GM23248 (cell line): ENCODE data around the gene GPC3. TPM values are rescaled to one million over a fixed set of nuclear protein-coding genes. Genes with fewer than 3 reads are reported as not detected.

ENCODE experiments used
- DNase-seq: peaks from one replicate; pipeline ENCODE4 v3.0.0-alpha.2; 2015
- H2AFZ ChIP-seq: fragments of 200-600 bp; sonication (generic); 2 replicates; pipeline ENCODE4 v1.6.1; 2016; ENCODE audit warnings: antibody characterized with exemption
- H3F3A ChIP-seq: fragments of 200-600 bp; sonication (generic); 2 replicates; pipeline ENCODE4 v1.6.1; 2016; ENCODE audit warnings: mild to moderate bottlenecking, antibody characterized with exemption, mixed run types; ENCODE audit not compliant: insufficient read depth
- H3K27ac ChIP-seq: fragments of 200-600 bp; sonication (generic); 2 replicates; pipeline ENCODE4 v1.5.1; 2016; ENCODE audit warnings: mild to moderate bottlenecking
- H3K27me3 ChIP-seq: fragments of 200-600 bp; sonication (generic); replicated peaks from 2 replicates; pipeline ENCODE4 v1.6.1; 2016; ENCODE audit warnings: mild to moderate bottlenecking; ENCODE audit not compliant: insufficient read depth
- H3K36me3 ChIP-seq: fragments of 200-600 bp; sonication (generic); 2 replicates; pipeline ENCODE4 v1.6.1; 2016; ENCODE audit warnings: low read depth, mild to moderate bottlenecking
- H3K4me1 ChIP-seq: fragments of 200-600 bp; sonication (generic); 2 replicates; pipeline ENCODE4 v1.6.1; 2016; ENCODE audit warnings: mild to moderate bottlenecking; ENCODE audit not compliant: insufficient read depth
- H3K4me2 ChIP-seq: fragments of 200-600 bp; sonication (generic); one replicate; pipeline ENCODE4 v1.6.1; 2016; ENCODE audit warnings: mild to moderate bottlenecking; ENCODE audit not compliant: unreplicated experiment
- H3K4me3 ChIP-seq: fragments of 200-600 bp; sonication (generic); 2 replicates; pipeline ENCODE4 v1.5.1; 2016; ENCODE audit warnings: mild to moderate bottlenecking
- H3K79me2 ChIP-seq: fragments of 200-600 bp; sonication (generic); 2 replicates; pipeline ENCODE4 v1.6.1; 2016; ENCODE audit warnings: mild to moderate bottlenecking; ENCODE audit not compliant: insufficient read depth
- H3K9ac ChIP-seq: fragments of 200-600 bp; sonication (generic); 2 replicates; pipeline ENCODE4 v1.6.1; 2016; ENCODE audit warnings: mild to moderate bottlenecking
- H3K9me2 ChIP-seq: fragments of 200-600 bp; sonication (generic); 2 replicates; pipeline ENCODE4 v1.6.1; 2016; ENCODE audit warnings: mixed run types, mild to moderate bottlenecking, moderate library complexity; ENCODE audit not compliant: insufficient read depth
- H3K9me3 ChIP-seq: fragments of 200-600 bp; sonication (generic); one replicate; pipeline ENCODE4 v1.6.1; 2017; ENCODE audit warnings: low read depth
- H4K20me1 ChIP-seq: fragments of 200-600 bp; sonication (generic); 2 replicates; pipeline ENCODE4 v1.6.0; 2016; ENCODE audit not compliant: insufficient read depth
- EZH2 ChIP-seq: fragments of 200-600 bp; sonication (generic); IDR thresholded peaks from 2 replicates; pipeline ENCODE4 v1.6.1; 2018; ENCODE audit warnings: antibody characterized with exemption, mild to moderate bottlenecking; ENCODE audit not compliant: insufficient read depth, poor library complexity, severe bottlenecking
- EZH2phosphoT487 ChIP-seq: fragments of 200-600 bp; sonication (generic); IDR thresholded peaks from 2 replicates; pipeline ENCODE4 v1.6.1; 2018; ENCODE audit warnings: antibody characterized with exemption, moderate library complexity, mild to moderate bottlenecking, low read depth; ENCODE audit not compliant: insufficient read depth
- WGBS, 2 experiments: methylation state at CpG; one replicate each; pipeline ENCODE4 v1.1.6; 2015 to 2017; ENCODE audit warnings: low lambda C conversion rate in 2 of 2, low coverage in 1 of 2; ENCODE audit errors: missing lambda C conversion rate in 2 of 2; 5-methylcytosine and 5-hydroxymethylcytosine counted together
- in situ Hi-C: fragments of 300-500 bp; cut with MboI; formaldehyde crosslinking; loops from 2 replicates; pipeline ENCODE4 v1.15.0; 2020
- polyA plus RNA-seq: library from polyadenylated mRNA; unstranded; fragments of >200 nt; fragmentation: Nextera tagmentation; extraction: Ambion mirVana; gene quantifications from 2 replicates; pipeline ENCODE4 v1.2.1, GENCODE V29; 2016
- total RNA-seq: library from RNA; depleted of rRNA; stranded (reverse); fragments of >200 nt; shearing (Covaris generic); gene quantifications from 2 replicates; pipeline ENCODE4 v1.2.3, GENCODE V29; 2014

The GPC3 gene
- total and polyA plus RNA-seq, 2 experiments from 2014 or later: not detected

DNA sequence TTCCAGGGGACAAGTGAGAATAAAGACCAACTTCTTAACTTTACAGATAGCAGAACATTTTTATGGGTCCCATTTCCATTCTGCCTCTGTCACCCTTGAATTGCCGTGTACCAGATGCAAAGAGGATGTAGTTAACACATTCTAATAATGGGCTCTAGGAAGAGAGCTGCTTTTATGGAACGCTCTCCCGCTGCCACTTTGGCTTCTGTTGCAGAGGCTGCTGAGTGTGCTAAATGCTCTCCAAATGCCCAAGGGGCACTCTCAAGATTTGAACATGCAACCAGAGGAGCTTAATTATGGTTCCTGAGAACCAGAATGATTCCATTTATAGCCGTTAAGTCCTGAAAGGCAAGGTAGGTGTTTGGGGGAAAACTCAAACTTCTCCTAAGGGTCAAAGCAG is 28.1 kb upstream of the GPC3 start:
- Histone ChIP-seq H3K4me3 (no peak overlapping the region), H3F3A (no peaks in the 10 kb centered on the region), H3K4me2 (no peak overlapping the region), H4K20me1 (no peaks in the 10 kb centered on the region), H2AFZ (no peak overlapping the region), H3K27ac (no peak overlapping the region), H3K27me3 (no peaks in the 10 kb centered on the region), H3K36me3 (no peaks in the 10 kb centered on the region), H3K9me2 (no peaks in the 10 kb centered on the region), H3K9me3 (no peaks in the 10 kb centered on the region), H3K9ac (no peak overlapping the region), H3K4me1 (no peaks in the 10 kb centered on the region), H3K79me2 (no peaks in the 10 kb centered on the region)
- TF ChIP-seq EZH2: no peak
- no peak for TF ChIP-seq EZH2phosphoT487
- in situ Hi-C loops: no loop called here
- WGBS, 2 experiments: 48 to 68% methylated on average over 3 to 4 of the region's 4 CpGs
- DNase-seq: no peak

DNA sequence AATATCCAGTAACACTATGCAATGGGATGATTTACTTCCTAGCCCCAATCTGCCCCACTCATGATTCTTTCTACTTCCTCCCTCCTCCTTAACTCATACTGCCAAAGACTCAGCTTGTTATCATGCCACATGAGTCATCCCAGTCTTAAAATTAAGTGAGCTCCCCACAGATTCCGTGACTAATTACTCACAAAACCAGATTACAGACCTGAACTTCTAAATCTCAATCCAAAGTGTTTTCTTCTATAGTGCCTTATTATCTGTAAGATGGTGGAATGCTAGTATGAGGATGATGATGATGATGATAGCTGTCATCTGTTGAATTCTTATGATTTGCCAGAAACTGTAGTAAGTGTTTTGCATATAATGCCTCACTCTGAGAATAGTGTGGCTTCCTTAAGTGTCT is 27.7 kb upstream of the GPC3 start:
- no peak overlapping the region for H3K4me3 ChIP-seq
- WGBS, 2 experiments: 5 to 9% methylated on average over 1 of the region's 1 CpG
- no peaks in the 10 kb centered on the region for H3K79me2 ChIP-seq
- H3K9me2 ChIP-seq: no peaks in the 10 kb centered on the region
- H3K4me2 ChIP-seq: no peak overlapping the region
- TF ChIP-seq EZH2 (no peak), EZH2phosphoT487 (no peak)
- no peak overlapping the region for H3K27ac ChIP-seq
- no peak overlapping the region for H3K9ac ChIP-seq
- H3K27me3 ChIP-seq: no peaks in the 10 kb centered on the region
- no peaks in the 10 kb centered on the region for H3F3A ChIP-seq
- DNase-seq: peak; percentile 34
- no peaks in the 10 kb centered on the region for H4K20me1 ChIP-seq
- H2AFZ ChIP-seq: no peak overlapping the region
- H3K4me1 ChIP-seq: no peaks in the 10 kb centered on the region
- in situ Hi-C loops: no loop called here
- H3K9me3 ChIP-seq: no peaks in the 10 kb centered on the region
- no peaks in the 10 kb centered on the region for H3K36me3 ChIP-seq

DNA sequence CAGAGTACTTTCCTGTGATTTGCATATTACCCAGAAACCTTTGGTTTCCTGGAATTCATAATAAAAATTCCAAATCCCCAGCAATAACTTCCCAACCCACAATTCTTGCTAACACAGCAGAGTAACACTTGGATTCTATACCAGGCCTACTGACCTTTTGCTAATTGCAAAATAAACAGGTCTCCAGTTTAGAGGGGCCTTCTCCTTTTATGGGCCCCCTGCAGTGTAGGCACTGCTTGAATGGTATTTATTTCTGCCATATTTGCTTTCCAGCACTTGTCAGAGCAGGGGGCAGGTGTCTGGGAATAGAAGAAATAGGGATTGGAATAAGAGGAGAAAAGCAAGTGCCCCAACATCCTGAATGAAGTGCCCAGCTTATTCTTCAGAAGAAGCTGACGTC is 25.3 kb upstream of the GPC3 start:
- no peak overlapping the region for H3K4me3 ChIP-seq
- no peaks in the 10 kb centered on the region for H3K79me2 ChIP-seq
- no peaks in the 10 kb centered on the region for H3K4me1 ChIP-seq
- H3K9me3 ChIP-seq: no peaks in the 10 kb centered on the region
- no peak overlapping the region for H3K4me2 ChIP-seq
- 0 to 13% methylated on average over 1 of the region's 1 CpG for WGBS, 2 experiments
- H3K27ac ChIP-seq: no peak overlapping the region
- no peak for DNase-seq
- no peaks in the 10 kb centered on the region for H4K20me1 ChIP-seq
- no peaks in the 10 kb centered on the region for H3K27me3 ChIP-seq
- H3K9me2 ChIP-seq: no peaks in the 10 kb centered on the region
- no peak overlapping the region for H2AFZ ChIP-seq
- H3K36me3 ChIP-seq: no peaks in the 10 kb centered on the region
- H3F3A ChIP-seq: no peaks in the 10 kb centered on the region
- in situ Hi-C loops: no loop called here
- H3K9ac ChIP-seq: no peak overlapping the region
- TF ChIP-seq EZH2 (no peak), EZH2phosphoT487 (no peak)

DNA sequence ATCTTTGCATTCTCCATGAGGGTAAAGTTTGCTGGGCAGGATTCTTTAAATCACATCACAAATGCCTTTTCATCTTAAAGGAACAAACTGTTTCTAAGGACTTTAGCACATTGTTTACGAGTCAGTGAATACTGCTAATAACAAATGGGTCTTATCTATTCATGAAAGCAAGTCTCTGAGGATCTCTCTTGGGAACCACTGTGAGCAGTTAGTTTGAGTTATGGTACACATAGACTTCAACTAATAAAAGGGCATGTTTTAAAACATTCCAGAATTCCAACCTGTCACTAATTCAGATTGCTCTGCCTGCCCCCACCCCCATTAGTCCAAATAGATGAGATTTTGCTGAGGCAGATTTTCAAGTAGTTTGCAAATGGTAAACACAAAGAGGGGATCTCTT is 22.3 kb upstream of the GPC3 start:
- H3K9me2 ChIP-seq: no peaks in the 10 kb centered on the region
- H3K36me3 ChIP-seq: no peaks in the 10 kb centered on the region
- TF ChIP-seq EZH2: no peak
- no peak for TF ChIP-seq EZH2phosphoT487
- H3K27me3 ChIP-seq: no peaks in the 10 kb centered on the region
- H3K9ac ChIP-seq: no peak overlapping the region
- no peaks in the 10 kb centered on the region for H3F3A ChIP-seq
- H4K20me1 ChIP-seq: no peaks in the 10 kb centered on the region
- no peaks in the 10 kb centered on the region for H3K4me1 ChIP-seq
- no peak overlapping the region for H2AFZ ChIP-seq
- DNase-seq: no peak
- no peaks in the 10 kb centered on the region for H3K9me3 ChIP-seq
- H3K4me3 ChIP-seq: no peak overlapping the region
- no peak overlapping the region for H3K27ac ChIP-seq
- no peaks in the 10 kb centered on the region for H3K79me2 ChIP-seq
- H3K4me2 ChIP-seq: no peak overlapping the region
- in situ Hi-C loops: no loop called here
- WGBS, 2 experiments: 44 to 58% methylated on average over 1 of the region's 1 CpG
